SK-N-SH (cell line): ENCODE measurements around the gene UCK1. TPM values are rescaled to one million over a fixed set of nuclear protein-coding genes. Genes with fewer than 3 reads are reported as not detected.

Experiments
- CTCF ChIA-PET: fragments of 300-600, 350-600 bp; formaldehyde crosslinking; extraction: SDS; loops from one replicate; lab custom pipeline; 2021; lab: Yijun Ruan, JAX
- POLR2A ChIA-PET: fragments of 350-600 bp; sonication (Branson Sonifier 250); formaldehyde crosslinking; extraction: SDS; loops from one replicate; lab custom pipeline; 2020; ENCODE audit warnings: antibody characterized with exemption, inconsistent platforms; lab: Yijun Ruan, JAX
- DNase-seq: peaks from one replicate; pipeline ENCODE4 v3.0.0; 2012
- H2AFZ ChIP-seq: fragments of 200-600 bp; sonication (generic); 2 replicates; pipeline ENCODE4 v1.8.1; 2016; ENCODE audit warnings: antibody characterized with exemption, mild to moderate bottlenecking, low read depth
- H3F3A ChIP-seq: fragments of 200-600 bp; sonication (generic); replicated peaks from 2 replicates; pipeline ENCODE3; 2016; ENCODE audit warnings: antibody characterized with exemption, mild to moderate bottlenecking; ENCODE audit not compliant: insufficient read depth
- H3K27ac ChIP-seq, 2 experiments: fragments of 200-500 bp in 1 of 2; fragments of 200-600 bp in 1 of 2; sonication (Bioruptor generic) in 1 of 2; sonication (generic), shearing (Covaris generic) in 1 of 2; 2 replicates each; pipeline versions ENCODE4 v1.5.1 to v1.6.1; 2014 to 2016; ENCODE audit warnings: low read depth in 2 of 2, inconsistent platforms in 1 of 2, low read length in 1 of 2, mild to moderate bottlenecking in 1 of 2, mixed read lengths in 1 of 2
- H3K27me3 ChIP-seq: fragments of 200-600 bp; sonication (generic), shearing (Covaris generic); 2 replicates; pipeline ENCODE4 v1.6.1; 2016; ENCODE audit warnings: mixed run types; ENCODE audit not compliant: insufficient read depth
- H3K36me3 ChIP-seq, 2 experiments: fragments of 200-500 bp in 1 of 2; fragments of 200-600 bp in 1 of 2; sonication (Bioruptor generic) in 1 of 2; sonication (generic) in 1 of 2; replicated peaks in 1 of 2; 2 replicates each; pipeline versions ENCODE3 to v1.5.1; 2014 to 2016; ENCODE audit warnings: low read length in 1 of 2, mild to moderate bottlenecking in 1 of 2; ENCODE audit not compliant: insufficient read depth in 2 of 2, control insufficient read depth in 1 of 2
- H3K4me1 ChIP-seq, 2 experiments: fragments of 200-500 bp in 1 of 2; fragments of 200-600 bp in 1 of 2; sonication (Bioruptor generic) in 1 of 2; sonication (generic), shearing (Covaris generic) in 1 of 2; 2 replicates each; pipeline versions ENCODE4 v1.5.1 to v1.6.1; 2014 to 2016; ENCODE audit warnings: low read depth in 1 of 2, low read length in 1 of 2, mixed run types in 1 of 2; ENCODE audit not compliant: insufficient read depth in 2 of 2, control insufficient read depth in 1 of 2
- H3K4me2 ChIP-seq: fragments of 200-600 bp; sonication (generic), shearing (Covaris generic); 2 replicates; pipeline ENCODE4 v1.6.1; 2017; ENCODE audit warnings: mixed run types
- H3K4me3 ChIP-seq, 2 experiments: fragments of 200-500 bp in 1 of 2; fragments of 200-600 bp in 1 of 2; sonication (Bioruptor generic) in 1 of 2; sonication (generic), shearing (Covaris generic) in 1 of 2; 2 replicates each; pipeline versions ENCODE4 v1.5.1 to v1.8.1; 2014 to 2016; ENCODE audit warnings: low read depth in 2 of 2, inconsistent platforms in 1 of 2, low read length in 1 of 2, mild to moderate bottlenecking in 1 of 2, mixed read lengths in 1 of 2, moderate library complexity in 1 of 2
- H3K79me2 ChIP-seq: fragments of 200-600 bp; sonication (generic); 2 replicates; pipeline ENCODE4 v1.8.1; 2017; ENCODE audit warnings: mild to moderate bottlenecking; ENCODE audit not compliant: insufficient read depth
- H3K9ac ChIP-seq: fragments of 200-600 bp; sonication (generic); 2 replicates; pipeline ENCODE4 v1.6.1; 2017; ENCODE audit warnings: mixed run types
- H3K9me2 ChIP-seq: fragments of 200-600 bp; sonication (generic); 2 replicates; pipeline ENCODE4 v1.6.1; 2017; ENCODE audit warnings: mixed run types
- H3K9me3 ChIP-seq: fragments of 200-600 bp; sonication (generic); 2 replicates; pipeline ENCODE4 v1.6.1; 2017; ENCODE audit warnings: mixed run types, mild to moderate bottlenecking, moderate library complexity
- H4K20me1 ChIP-seq: fragments of 200-600 bp; sonication (generic); 2 replicates; pipeline ENCODE4 v1.6.1; 2017; ENCODE audit warnings: mild to moderate bottlenecking, mixed run types; ENCODE audit not compliant: insufficient read depth
- ELF1 ChIP-seq: IDR thresholded peaks from 2 replicates; pipeline ENCODE4 v1.4.0; 2012
- EP300 ChIP-seq, 2 experiments: IDR thresholded peaks; 2 replicates each; pipeline versions ENCODE4 v1.4.0 to v1.6.1; 2012; ENCODE audit warnings: borderline replicate concordance in 1 of 2, low read depth in 1 of 2, low read length in 1 of 2
- FOSL2 ChIP-seq: IDR thresholded peaks from 2 replicates; pipeline ENCODE4 v1.4.0; 2012; ENCODE audit warnings: low read depth, mild to moderate bottlenecking, moderate library complexity, borderline replicate concordance
- FOXJ3 ChIP-seq: sonication (generic); formaldehyde crosslinking; IDR thresholded peaks from 2 replicates; pipeline ENCODE4 v1.5.1; 2020; ENCODE audit warnings: mild to moderate bottlenecking, missing genetic modification reagents
- FOXM1 ChIP-seq: IDR thresholded peaks from 2 replicates; pipeline ENCODE4 v1.4.0; 2012; ENCODE audit warnings: low read depth, mild to moderate bottlenecking
- GABPA ChIP-seq: IDR thresholded peaks from 2 replicates; pipeline ENCODE4 v1.4.0; 2012; ENCODE audit warnings: low read depth, mild to moderate bottlenecking
- JUND ChIP-seq: IDR thresholded peaks from 2 replicates; pipeline ENCODE4 v1.4.0; 2012
- MAX ChIP-seq: IDR thresholded peaks from 2 replicates; pipeline ENCODE4 v1.4.0; 2012; ENCODE audit warnings: low read depth
- MEF2A ChIP-seq: IDR thresholded peaks from 2 replicates; pipeline ENCODE4 v1.4.0; 2012; ENCODE audit warnings: low read depth, borderline replicate concordance
- MXI1 ChIP-seq: IDR thresholded peaks from 2 replicates; pipeline ENCODE4 v1.6.1; 2012; ENCODE audit warnings: mild to moderate bottlenecking, low read depth, low read length, improper control_type of control experiment
- NFIC ChIP-seq: IDR thresholded peaks from 2 replicates; pipeline ENCODE4 v1.4.0; 2012; ENCODE audit warnings: borderline replicate concordance
- NRF1 ChIP-seq: IDR thresholded peaks from 2 replicates; pipeline ENCODE4 v1.6.1; 2012; ENCODE audit warnings: low read depth, mild to moderate bottlenecking, low read length
- POLR2AphosphoS5 ChIP-seq: IDR thresholded peaks from 2 replicates; pipeline ENCODE4 v1.6.1; 2012; ENCODE audit warnings: low read depth, low read length
- REST ChIP-seq: IDR thresholded peaks from 2 replicates; pipeline ENCODE4 v1.6.1; 2012; ENCODE audit warnings: mild to moderate bottlenecking, low read depth, low read length, moderate library complexity
- SIN3A ChIP-seq: IDR thresholded peaks from 2 replicates; pipeline ENCODE4 v1.6.1; 2012; ENCODE audit warnings: low read depth, mild to moderate bottlenecking, low read length, moderate library complexity, borderline replicate concordance
- SMC3 ChIP-seq: IDR thresholded peaks from 2 replicates; pipeline ENCODE4 v1.6.1; 2012; ENCODE audit warnings: low read depth, low read length, improper control_type of control experiment
- TAF1 ChIP-seq: IDR thresholded peaks from 2 replicates; pipeline ENCODE4 v1.6.1; 2012; ENCODE audit warnings: low read depth, mild to moderate bottlenecking, low read length, moderate library complexity, borderline replicate concordance
- USF1 ChIP-seq: IDR thresholded peaks from 2 replicates; pipeline ENCODE4 v1.4.0; 2012; ENCODE audit warnings: low read depth, borderline replicate concordance
- YY1 ChIP-seq: IDR thresholded peaks from 2 replicates; pipeline ENCODE4 v1.4.0; 2012; ENCODE audit warnings: low read depth, mild to moderate bottlenecking
- WGBS: methylation state at CpG from one replicate; pipeline ENCODE4 v1.1.6; 2017; ENCODE audit warnings: low lambda C conversion rate; 5-methylcytosine and 5-hydroxymethylcytosine counted together
- polyA plus RNA-seq, 3 experiments: library from polyadenylated mRNA; depleted of rRNA; stranded (reverse); fragments of >200 nt; gene quantifications; 2 replicates each; pipeline ENCODE4 v1.2.3, GENCODE V29; 2012

Gene UCK1
- polyA plus RNA-seq, 1 of the 3 experiments (the other 2 are of a cell fraction), result 32.9 TPM

GRCh38 chr9:131490514-131490913 lies 40.5 kb downstream of the UCK1 start:
- CTCF ChIA-PET, result interaction anchor here (0.8 to 1.5 kb wide), 3 partner anchors 11 to 141 kb away, joined by 3 to 6 read pairs (median 5); no protein-coding TSS in a partner anchor
- peaks cover 8% of the 10 kb centered on the region; the same call in 1 of the 2 replicates for H4K20me1 ChIP-seq

More at GRCh38 chr9:131490514-131490913, 40.5 kb downstream of the UCK1 start:
- H3K4me1 ChIP-seq, result no peaks in the 10 kb centered on the region; a peak in 1 of 4 replicates
- no peak overlapping the region for H3K4me2 ChIP-seq
- no peak overlapping the region for H2AFZ ChIP-seq
- H3F3A ChIP-seq, result peaks cover 3% of the 10 kb centered on the region
- 81% methylated on average over 8 of the region's 8 CpGs for WGBS
- H3K79me2 ChIP-seq, result peaks cover 13% of the 10 kb centered on the region; the same call in 1 of the 2 replicates
- no peak overlapping the region for H3K27ac ChIP-seq
- no peak overlapping the region for H3K4me3 ChIP-seq
- no peaks in the 10 kb centered on the region for H3K9me3 ChIP-seq
- peaks cover 42 to 99% of the 10 kb centered on the region in 2 experiments for H3K36me3 ChIP-seq
- H3K27me3 ChIP-seq, result no peaks in the 10 kb centered on the region
- TF ChIP-seq MEF2A (no peak), FOXM1 (no peak), JUND (no peak), MAX (no peak), TAF1 (no peak), FOXJ3 (CRISPR knock-in tag) (no peak), FOSL2 (no peak), SMC3 (no peak), GABPA (no peak), USF1 (no peak), YY1 (no peak), MXI1 (no peak), NFIC (no peak), EP300 (IDR thresholded peaks at IDR 0.05; ENCODE audit: borderline replicate concordance in 1 of 2, low read depth in 1 of 2, low read length in 1 of 2) (no peak), POLR2AphosphoS5 (no peak), NRF1 (no peak), REST (no peak), SIN3A (no peak), ELF1 (no peak)
- DNase-seq, result no peak
- POLR2A ChIA-PET, result no interaction called here
- H3K9ac ChIP-seq, result no peak overlapping the region
- no peaks in the 10 kb centered on the region for H3K9me2 ChIP-seq
